ENCODE data around the gene UBE2H. TPM values are rescaled to one million over a fixed set of nuclear protein-coding genes. Genes with fewer than 3 reads are reported as not detected.

Gene UBE2H
- total RNA-seq, 2 donors from 2014 or later: 92.6 to 93.4 TPM

DNA sequence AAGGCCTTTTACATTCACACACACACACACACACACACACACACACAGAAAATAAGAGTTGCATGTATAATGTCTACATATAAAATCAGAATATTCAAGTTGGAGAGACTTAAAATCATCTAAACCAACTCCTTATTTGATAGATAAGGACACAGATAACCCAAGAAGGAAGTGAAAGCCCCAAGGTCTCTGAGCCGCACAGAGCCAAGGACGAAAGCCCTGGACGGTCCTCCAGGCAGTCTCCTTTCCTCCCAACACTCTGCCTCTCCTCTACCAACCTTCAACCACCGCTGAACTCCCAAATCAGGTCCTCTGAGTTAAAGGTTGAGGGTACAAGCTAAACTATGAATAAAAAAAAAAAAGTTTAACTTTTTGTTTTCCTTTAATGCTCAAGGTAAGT is 28.2 kb downstream of the UBE2H start:
- DNase-seq: no peak
- ATAC-seq: no peak
- H3K4me3 ChIP-seq: no peak overlapping the region
- peaks cover 0 to 1% of the 10 kb centered on the region in 2 donors for H3K36me3 ChIP-seq (replicated peaks in 1 of 2; ENCODE audit: insufficient read depth in 1 of 2, low read depth in 2 of 2)
- H3K27me3 ChIP-seq: no peaks in the 10 kb centered on the region
- no peaks in the 10 kb centered on the region for H3K9me3 ChIP-seq
- peak overlapping the region in 3 of 4 donors; percentile 13 to 57 (median 18) for H3K27ac ChIP-seq
- peaks cover 40% of the 10 kb centered on the region for H3K4me1 ChIP-seq
- 36 to 40% methylated on average over 4 of the region's 4 CpGs for WGBS, 2 donors
- TF ChIP-seq, protein P1, sequence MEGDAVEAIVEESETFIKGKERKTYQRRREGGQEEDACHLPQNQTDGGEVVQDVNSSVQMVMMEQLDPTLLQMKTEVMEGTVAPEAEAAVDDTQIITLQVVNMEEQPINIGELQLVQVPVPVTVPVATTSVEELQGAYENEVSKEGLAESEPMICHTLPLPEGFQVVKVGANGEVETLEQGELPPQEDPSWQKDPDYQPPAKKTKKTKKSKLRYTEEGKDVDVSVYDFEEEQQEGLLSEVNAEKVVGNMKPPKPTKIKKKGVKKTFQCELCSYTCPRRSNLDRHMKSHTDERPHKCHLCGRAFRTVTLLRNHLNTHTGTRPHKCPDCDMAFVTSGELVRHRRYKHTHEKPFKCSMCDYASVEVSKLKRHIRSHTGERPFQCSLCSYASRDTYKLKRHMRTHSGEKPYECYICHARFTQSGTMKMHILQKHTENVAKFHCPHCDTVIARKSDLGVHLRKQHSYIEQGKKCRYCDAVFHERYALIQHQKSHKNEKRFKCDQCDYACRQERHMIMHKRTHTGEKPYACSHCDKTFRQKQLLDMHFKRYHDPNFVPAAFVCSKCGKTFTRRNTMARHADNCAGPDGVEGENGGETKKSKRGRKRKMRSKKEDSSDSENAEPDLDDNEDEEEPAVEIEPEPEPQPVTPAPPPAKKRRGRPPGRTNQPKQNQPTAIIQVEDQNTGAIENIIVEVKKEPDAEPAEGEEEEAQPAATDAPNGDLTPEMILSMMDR (IDR thresholded peaks at IDR 0.05): no peak
- TF ChIP-seq POLR2A (IDR thresholded peaks at IDR 0.05): no peak
- intact Hi-C loops (cut with DNase I): no loop called here

- peak overlapping the region in 2 of 4 donors; percentile 19 to 57 for H3K27ac ChIP-seq
- 22 to 27% methylated on average over 2 of the region's 2 CpGs for WGBS, 2 donors
Observed at GRCh38 chr7:129923709-129924108, 29.1 kb downstream of the UBE2H start.

DNA sequence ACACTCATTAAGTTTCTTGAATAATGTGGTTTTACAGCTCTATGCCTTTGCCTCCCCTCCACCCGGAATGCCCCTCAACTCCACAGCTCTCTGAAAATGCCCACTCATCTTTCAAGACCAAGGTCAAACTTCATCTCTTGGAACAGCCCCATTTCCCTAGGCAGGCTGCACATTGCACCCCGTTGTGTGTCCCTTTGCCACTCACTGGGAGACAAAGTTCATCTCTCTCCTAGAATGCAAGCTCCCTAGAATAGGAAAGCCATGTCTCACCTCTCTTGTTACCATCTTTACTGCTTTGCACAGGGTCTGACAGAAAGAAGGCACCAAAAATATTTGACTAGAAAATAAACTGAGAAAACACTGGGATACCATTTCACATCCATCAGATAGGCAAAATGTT is 33.3 kb downstream of the UBE2H start:
- no peaks in the 10 kb centered on the region for H3K27me3 ChIP-seq
- peaks cover 0 to 1% of the 10 kb centered on the region in 2 donors for H3K36me3 ChIP-seq (replicated peaks in 1 of 2; ENCODE audit: insufficient read depth in 1 of 2, low read depth in 2 of 2)
- H3K4me1 ChIP-seq: peaks cover 78% of the 10 kb centered on the region
- DNase-seq (no peak), ATAC-seq (no peak)
- whole genome bisulfite sequencing, 2 donors: 56 to 70% methylated on average over 2 of the region's 2 CpGs
- H3K9me3 ChIP-seq: no peaks in the 10 kb centered on the region
- TF ChIP-seq, protein P1 (IDR thresholded peaks at IDR 0.05): no peak
- TF ChIP-seq POLR2A (IDR thresholded peaks at IDR 0.05): no peak
- no peak overlapping the region for H3K4me3 ChIP-seq
- intact Hi-C loops (cut with DNase I): no loop called here
- no peak overlapping the region for H3K27ac ChIP-seq

More at GRCh38 chr7:129923709-129924108, 29.1 kb downstream of the UBE2H start:
- intact Hi-C loops (cut with DNase I): no loop called here
- Histone ChIP-seq H3K9me3 (no peaks in the 10 kb centered on the region), H3K27me3 (no peaks in the 10 kb centered on the region), H3K4me1 (peaks cover 49% of the 10 kb centered on the region), H3K4me3 (no peak overlapping the region), H3K36me3 (replicated peaks in 1 of 2; ENCODE audit: insufficient read depth in 1 of 2, low read depth in 2 of 2) (peaks cover 0 to 1% of the 10 kb centered on the region in 2 donors)
- DNase-seq (no peak), ATAC-seq (peak; percentile 41)
- TF ChIP-seq POLR2A (IDR thresholded peaks at IDR 0.05): no peak
- TF ChIP-seq, protein P1 (IDR thresholded peaks at IDR 0.05): no peak

DNA sequence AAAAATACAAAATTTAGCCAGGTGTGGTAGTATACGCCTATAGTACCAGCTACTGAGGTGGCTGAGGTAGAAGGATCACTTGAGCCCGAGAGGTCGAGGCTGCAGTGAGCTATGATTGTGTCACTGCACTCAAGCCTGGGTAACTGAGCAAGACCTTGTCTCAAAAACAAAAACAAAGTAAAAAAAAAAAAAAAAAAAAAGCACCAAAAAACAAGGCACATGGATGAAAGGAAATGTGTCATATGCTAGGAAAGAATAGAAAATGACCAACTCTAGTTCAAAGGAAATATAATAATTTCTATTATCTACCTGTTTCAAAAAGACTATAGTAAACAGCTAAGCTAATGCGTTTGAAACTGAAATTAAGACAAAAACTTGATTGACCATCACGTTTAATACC is 33.8 kb downstream of the UBE2H start:
- TF ChIP-seq, protein P1 (IDR thresholded peaks at IDR 0.05): no peak
- TF ChIP-seq POLR2A (IDR thresholded peaks at IDR 0.05): no peak
- peaks cover 78% of the 10 kb centered on the region for H3K4me1 ChIP-seq
- no peak for DNase-seq
- no peak overlapping the region for H3K4me3 ChIP-seq
- H3K36me3 ChIP-seq (replicated peaks in 1 of 2; ENCODE audit: insufficient read depth in 1 of 2, low read depth in 2 of 2): peaks cover 0 to 1% of the 10 kb centered on the region in 2 donors
- H3K9me3 ChIP-seq: no peaks in the 10 kb centered on the region
- intact Hi-C loops (cut with DNase I): no loop called here
- H3K27me3 ChIP-seq: no peaks in the 10 kb centered on the region
- ATAC-seq: no peak
- 65 to 67% methylated on average over 5 of the region's 5 CpGs for WGBS, 2 donors
- peak overlapping the region in 1 of 4 donors; percentile 79 for H3K27ac ChIP-seq

DNA sequence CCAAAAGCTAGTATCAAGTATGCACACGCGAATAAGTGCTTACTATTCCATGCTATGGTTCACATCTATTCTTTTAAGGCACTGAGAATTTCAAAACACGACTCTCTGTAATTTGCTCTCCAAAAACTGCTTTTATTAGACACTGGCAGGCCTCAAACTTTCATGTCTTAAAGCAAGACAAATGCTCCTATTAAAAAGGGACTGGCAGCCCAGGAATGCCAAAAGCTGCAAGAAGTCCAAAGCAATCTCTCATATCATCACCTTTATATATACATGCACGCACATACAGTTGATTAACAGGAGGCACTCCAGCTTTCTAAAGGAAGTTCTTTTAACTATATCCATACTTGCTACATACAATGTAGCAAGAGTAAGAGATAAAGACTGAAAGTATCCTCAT is 34.8 kb downstream of the UBE2H start:
- 28% methylated on average over 4 of the region's 4 CpGs for WGBS, 2 donors
- Histone ChIP-seq H3K9me3 (no peaks in the 10 kb centered on the region), H3K4me3 (no peak overlapping the region), H3K36me3 (replicated peaks in 1 of 2; ENCODE audit: insufficient read depth in 1 of 2, low read depth in 2 of 2) (peaks cover 0 to 1% of the 10 kb centered on the region in 2 donors), H3K27me3 (no peaks in the 10 kb centered on the region), H3K4me1 (peaks cover 78% of the 10 kb centered on the region), H3K27ac (peak overlapping the region in 3 of 4 donors; percentile 56 to 79 (median 72))
- DNase-seq: no peak
- intact Hi-C loops (cut with DNase I): no loop called here
- TF ChIP-seq POLR2A (IDR thresholded peaks at IDR 0.05): no peak
- TF ChIP-seq, protein P1 (IDR thresholded peaks at IDR 0.05): no peak
- no peak for ATAC-seq

Data from body of pancreas (tissue), 4 donors.